HG02973 (cell line): ENCODE measurements around the gene HIPK2.

Experiments
- ATAC-seq: cut with Tn5 transposase; IDR thresholded peaks from one replicate; pipeline ENCODE4 v1.9.1; 2021; ENCODE audit warnings: moderate library complexity; ENCODE audit not compliant: unreplicated experiment

Gene HIPK2

DNA sequence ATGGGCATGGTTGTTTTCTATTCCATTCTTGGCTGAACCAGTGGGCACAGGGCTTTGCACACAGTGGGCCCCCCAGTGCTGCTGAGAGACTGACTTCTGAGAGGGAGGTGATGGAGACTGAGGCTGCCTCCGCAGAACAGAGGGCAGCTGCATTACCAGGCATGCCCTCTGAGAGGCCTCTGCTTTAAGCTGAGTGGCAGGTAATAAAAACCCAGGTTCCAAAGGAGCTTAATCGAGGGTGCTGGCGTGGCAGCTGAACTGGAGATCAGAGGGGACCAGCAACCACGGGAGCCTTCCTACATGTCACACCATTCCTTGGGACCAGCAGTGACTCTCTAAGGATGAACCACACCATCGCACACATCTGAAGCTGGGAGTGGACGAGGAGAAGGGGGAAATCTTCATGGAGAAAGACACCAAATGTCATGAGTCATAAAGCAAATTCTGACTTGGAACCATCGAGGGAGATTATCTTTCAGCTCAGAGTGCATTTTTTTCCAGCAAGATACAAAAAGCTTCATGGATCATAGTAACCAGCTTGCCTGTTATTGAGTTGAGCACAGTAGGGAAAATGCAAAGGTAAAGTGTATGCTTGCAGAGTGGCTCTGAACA, 24.6 kb downstream of the HIPK2 start:
- ATAC-seq, result no peak

DNA sequence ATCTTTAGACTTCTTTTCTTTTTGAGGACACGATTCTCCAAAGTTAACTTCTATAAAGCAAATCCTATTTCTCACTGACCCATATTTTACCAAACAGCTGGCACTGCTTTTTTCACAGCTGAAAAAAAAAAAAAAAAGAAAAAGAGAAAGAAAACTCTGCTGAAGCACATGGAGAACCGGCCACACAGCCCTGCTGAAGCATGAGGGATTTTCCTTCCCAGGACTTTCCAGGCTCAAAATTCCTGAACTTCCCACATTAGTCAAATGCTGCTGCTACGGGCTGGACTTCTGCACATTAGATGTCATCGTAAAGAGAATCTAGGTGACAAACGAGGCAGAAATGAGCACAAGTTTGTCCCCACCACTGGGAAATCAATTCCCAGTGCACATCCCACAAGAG, 25.2 kb downstream of the HIPK2 start:
- ATAC-seq, result no peak

DNA sequence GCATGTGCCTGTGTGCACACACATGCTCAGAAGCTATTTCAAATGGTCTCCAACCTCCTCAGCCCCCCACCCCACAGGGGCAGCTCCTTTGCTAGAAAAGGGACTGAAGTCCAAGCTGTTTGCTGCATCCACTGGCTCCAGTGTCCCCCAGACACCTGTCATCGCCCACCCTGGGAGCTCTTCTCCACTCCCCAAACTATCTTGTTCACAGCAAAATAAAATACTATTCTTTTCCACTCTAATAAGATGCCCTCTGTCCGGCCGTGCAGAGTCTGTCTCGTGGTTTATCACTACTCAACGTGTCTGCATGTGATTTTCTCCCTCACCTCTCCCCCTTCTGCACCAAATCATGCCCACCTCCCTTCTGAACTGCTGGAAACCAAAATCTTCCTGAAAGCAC, 25.6 kb downstream of the HIPK2 start:
- ATAC-seq, result no peak

DNA sequence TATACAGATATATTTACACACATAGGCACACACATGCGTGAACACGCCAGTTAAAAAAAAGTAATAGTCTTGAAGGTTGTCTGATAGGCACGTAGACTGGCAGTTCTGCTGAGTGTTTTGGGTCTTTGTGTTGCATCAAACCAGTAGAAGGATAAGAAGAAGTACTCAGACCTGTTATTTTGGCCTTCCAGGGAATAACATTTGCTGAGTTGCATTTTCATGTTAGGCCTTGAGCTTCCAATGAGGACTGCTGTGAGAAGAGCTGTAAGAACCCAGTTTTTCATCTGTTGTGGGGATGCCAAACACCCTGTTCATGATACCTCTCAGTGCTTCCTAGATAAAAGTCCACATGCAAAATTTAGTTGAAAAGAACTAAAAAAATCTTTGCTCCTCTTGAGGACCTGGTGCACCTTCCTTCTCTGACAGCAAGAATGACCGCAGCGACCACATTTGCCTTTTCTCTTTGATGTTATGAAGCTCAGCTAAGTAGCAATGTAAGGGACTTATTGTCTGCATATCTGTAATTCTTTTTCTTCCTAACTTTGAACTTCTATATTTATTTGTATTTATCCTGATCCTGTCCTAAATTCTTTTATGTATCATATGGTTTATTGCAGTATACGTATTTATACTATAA, 27.2 kb downstream of the HIPK2 start:
- ATAC-seq, result no peak

DNA sequence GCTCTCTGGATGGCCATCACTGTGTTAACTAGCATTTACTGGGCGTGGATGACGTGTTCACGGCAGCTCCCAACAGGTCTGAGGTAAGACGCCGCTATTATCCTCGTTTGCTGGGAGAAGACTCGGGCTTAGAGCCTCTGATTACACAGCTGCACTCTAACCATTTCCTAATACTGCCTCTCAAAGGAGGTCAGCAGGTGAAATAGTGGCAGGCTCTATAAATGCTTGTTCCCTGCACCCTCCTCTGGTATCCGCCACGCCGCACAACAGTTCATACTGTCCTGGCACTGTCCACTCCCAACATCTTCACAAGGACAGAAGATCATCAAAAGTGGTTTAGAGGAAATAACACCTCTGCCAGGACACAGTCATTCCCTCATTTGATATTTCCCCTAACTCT, 28.3 kb downstream of the HIPK2 start:
- ATAC-seq, result no peak

DNA sequence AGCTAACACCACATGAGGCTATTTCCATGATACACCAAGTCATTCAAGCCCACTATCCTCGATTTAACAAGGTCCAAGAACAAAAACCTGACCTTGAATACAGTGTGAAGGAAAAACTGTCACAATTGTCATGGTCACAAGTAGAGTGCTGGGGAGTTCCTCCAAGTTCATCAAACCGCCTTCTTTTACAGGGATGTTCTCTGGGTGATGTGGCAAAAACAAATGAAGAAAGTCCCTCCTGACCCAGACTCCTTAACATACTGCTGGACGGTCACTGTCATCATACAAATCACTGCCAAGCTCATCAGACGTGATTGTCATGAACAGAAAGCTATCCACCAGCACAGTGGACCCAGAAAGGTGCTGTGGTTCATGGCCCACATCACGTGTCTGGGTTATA, 28.9 kb downstream of the HIPK2 start:
- ATAC-seq, result no peak

DNA sequence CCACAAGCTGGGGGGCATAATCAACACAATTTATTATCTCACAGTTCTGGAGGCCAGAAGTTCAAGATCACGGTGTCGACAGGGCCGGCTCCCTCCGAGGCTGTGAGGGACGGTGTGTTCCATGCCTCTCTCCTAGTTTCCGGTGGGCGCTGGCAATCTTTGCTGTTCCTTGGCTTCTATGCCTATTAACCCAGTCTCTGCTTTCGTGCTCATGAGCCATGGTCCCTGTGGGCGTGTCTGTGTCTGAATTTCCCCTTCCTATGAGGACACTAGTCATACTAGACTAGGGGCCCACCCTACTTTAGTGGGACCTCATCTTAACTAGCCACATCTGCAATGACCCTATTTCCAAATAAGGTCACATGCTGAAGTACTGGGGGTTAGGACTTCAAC, 29.4 kb downstream of the HIPK2 start:
- ATAC-seq, result no peak

DNA sequence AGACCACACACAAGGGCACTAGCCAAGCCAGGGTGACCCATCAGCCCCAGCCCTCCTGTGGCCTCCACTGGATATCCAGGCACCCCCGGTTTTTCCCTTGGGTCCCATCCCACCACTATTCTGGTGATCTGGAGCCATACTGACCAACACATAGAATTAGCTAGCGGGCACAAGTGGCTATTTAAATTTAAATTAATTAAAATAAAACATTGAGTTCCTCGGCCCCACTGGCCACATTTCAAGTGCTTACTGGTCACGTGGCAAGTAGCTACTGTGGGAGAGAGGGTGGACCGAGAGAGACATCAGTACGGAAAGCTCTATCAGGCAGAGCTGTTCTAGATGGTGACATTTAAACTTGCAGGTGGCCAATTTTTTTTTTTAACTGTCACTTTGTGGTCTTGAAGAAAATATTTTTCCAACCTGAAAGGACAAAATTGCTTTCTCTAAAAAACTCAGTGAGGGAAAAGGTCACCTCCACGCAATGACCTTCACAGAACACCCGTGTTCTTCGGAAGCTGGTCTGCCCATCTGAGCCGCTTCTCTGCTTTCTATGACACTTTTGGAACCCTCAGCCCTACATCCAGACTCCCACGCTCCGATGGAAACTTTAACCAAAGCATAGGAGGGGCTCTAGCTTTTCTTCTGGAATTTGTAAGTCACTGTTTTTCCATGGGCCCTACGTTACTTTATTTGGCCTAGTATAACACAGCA, 30.0 kb downstream of the HIPK2 start:
- ATAC-seq, result no peak

DNA sequence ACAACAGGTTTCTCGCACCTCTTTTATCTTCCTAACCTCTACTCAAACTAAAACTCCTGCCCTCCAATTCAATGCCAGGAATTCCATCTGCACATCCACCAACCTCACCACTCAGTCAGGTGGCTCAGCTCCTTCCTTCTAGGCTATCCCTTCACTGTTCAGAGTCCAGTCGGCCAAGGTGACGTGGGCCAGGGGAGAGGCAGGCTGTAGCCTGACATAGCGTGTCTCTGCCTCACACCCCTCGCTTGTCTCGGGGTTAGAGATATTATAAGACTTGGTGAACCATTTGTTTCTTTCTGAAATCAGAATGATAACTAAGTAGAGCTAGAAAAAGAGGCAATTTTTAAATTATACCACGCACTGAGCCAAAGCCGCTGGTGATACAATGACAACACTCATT, 31.1 kb downstream of the HIPK2 start:
- no peak for ATAC-seq

DNA sequence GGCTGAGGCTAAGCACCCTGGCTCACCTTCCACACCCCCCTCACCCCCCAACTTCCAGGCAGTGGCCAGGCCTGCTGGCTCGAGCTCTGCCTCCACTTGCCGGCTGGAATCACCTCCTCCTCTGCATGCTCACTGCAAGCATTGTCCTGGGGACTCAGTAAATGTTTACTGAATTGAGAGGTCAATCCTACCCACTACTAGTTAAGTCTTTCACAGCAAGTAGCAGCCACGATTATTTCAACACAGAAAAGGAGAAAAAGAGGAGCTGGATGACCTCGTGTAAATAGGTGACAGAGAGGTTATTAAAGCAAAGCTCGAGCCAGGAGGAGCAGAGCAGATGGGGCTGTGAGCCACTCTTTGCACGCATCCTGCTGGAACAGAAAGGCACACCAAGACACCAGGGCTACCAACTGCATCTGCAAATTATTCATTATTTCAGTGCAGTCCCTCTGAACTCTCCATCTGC, 32.1 kb downstream of the HIPK2 start:
- ATAC-seq, result no peak

DNA sequence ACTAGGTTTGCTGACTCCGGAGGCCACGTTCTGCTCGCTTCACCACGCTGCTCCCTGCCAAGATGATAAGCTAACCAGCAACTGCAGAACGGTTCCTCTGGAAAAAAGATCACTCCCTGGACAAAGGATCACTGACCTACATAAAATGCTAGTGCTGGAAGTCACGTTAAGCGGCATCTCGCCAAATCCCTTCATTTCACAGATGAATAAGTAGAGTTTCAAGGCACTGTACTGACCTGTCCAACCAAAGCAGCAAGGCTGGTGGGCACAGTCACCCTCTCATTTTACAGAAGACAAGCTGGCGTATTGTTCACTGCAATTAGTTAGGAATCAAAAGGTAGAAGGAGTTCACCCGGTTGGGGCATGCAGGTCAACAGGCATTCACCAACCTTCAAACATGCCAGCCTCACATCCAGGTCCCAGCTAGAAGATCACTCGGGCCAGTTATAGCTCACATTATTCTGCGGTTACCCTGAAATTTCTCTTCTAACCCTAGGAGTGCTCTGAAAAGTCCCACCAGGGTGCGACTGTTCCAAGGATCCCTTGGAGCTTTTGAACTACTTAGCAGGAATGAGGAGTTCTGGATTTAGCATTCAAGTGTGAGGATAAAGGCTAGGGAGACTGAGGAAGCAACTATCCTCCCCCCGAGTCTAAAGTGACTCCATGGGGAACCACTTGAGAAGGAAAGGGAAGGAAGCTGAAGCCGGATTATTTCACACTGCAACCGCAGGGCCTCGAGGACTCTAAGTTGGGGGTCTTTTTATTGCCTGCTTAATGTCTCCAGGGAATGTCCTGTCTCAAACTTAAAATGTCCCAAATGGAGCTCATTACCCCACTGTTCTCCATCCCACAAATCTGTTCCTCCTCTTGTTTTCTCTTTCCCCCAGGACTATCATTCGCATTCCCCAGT, 32.8 kb downstream of the HIPK2 start:
- ATAC-seq, result no peak

DNA sequence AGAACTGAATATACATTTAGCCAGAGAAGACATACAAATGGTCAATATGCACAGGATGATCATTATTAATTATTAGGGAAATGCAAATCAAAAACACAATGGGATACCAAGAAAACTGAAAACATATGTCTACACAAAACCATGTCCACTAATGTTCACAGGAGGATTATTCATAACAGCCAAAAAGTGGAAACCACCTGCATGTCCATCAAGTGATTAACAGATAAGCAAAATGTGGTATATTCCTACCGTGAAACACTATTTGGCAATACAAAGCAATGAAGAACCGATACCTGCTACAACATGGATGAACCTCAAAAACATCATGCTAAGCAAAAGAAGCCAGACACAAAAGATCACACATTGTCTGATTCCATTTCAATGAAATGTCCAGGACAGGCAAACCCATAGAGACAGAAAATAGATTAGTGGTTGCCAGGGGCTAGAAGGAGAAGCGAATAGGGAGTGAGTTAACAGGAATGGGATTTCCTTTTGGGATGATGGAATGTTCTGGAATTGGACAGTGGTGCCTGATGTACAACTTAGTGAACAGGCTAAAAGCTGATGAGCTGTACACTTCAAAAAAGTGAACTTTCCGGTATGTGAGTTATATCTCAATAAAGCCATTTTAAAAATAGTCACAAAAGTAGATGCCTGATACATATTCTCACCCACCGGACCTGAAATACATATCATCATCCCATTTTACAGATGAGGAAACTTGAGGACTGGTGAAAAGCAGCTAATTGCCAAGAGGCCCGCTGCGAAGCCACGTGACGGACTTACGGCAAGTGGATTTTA, 33.6 kb downstream of the HIPK2 start:
- no peak for ATAC-seq

DNA sequence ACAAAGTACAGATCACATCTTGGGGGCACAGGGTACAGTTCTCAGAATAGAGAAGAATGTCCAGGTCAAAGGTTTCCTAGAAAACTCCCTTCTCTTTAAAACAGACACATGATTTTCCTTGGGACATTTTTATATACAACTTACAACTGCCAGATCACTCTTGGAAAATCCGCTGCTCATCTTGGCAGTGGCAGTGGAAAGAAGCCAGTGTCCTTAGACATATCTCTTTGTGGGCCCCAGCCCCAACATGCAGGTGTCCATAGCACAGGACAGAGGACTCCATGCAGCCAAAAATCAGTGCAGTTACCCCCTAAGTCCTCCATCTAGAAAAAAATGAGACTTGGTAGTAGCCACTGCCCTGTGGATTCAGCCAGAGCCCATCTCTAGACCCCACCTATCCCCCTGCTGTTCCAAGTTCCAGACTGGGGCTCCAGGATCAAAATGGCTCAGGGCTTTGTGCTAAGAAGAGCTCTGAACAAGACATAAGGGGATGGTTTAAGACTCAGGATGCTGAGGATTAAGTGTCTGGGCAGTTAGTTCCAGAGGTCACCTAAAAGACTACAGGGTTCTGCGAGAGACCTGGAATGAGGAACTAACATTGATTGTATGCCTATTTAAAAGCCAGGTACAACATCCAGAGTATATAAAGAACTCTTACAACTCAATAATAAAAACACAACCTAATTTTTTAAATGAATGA, 34.4 kb downstream of the HIPK2 start:
- no peak for ATAC-seq

DNA sequence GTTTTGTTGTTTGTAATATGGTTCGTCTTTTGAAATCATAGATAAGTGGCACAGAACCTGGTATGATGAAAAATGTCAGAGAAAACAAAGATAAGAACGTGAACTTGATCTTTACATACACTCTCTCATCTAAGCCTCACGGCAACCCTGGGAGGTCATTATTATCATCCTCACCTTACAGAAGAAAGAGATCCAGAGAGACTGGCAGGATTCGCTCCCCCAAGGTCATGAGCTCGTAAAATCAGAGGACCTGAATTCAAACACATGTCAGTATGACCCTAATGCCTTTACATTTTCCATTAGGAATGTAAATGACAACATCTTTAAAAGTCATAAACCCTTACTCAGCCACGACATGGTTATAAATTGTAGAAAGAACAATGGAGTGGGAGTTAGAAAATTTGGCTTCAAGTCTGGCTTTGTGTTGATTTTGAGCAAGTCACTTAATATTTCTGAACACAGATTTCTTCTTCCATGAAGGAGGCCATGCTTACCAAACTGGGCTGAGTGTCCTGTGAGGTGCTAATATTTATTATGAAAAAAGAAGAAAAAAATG, 35.9 kb downstream of the HIPK2 start:
- ATAC-seq, result no peak

DNA sequence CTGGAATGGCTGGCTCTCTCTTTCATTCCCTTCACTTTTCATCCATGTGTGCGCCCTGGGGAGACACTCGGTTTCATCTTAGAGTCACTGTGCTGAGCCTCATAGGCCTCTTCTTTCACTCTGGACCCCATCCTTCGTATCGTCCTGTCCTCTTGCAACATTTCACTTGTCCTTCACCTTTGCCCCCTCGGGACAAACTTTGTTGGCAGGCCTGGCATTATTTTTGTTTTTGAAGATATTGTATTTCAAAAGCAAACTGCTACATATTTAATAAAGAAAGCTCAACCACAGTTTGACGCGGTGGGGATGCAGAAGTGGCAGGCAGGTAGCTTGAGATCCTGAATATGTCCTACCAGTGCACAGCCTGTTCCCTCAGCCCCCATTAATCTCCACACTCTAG, 36.6 kb downstream of the HIPK2 start:
- no peak for ATAC-seq

DNA sequence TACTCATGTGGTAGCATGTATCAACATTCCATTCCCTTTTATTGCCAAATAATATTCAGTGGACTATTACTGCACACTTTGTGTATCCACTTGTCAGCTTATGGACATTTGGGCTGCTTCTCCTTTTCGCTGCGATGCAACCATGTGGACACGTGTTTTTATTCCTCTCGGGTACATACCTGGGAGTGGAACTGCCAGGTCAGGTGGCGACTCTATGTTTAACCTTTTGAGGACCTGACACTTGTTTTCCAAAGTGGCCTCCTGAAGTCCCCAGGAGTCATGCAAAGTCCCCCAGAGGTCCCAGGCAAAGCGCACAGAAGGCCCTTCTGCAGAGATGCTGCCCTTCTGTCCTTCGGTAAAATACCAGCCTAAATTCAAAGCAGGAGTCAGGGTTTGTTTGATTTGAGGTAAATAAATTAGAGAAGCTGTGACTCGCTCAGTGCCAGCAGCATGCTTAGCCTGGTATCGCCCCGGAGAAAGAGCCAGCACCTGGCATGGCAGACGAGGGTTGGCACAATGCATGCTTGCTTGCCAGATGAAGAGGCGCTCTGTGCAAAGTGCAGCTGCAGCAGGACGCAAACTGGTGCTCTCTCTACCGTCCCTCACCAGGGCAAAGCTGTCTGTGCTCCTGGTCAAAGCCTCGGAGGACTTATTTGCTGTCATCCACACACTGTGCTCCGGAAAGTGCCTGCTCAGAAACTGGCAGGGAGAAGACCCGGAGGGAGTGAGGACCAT, 37.8 kb downstream of the HIPK2 start:
- no peak for ATAC-seq

DNA sequence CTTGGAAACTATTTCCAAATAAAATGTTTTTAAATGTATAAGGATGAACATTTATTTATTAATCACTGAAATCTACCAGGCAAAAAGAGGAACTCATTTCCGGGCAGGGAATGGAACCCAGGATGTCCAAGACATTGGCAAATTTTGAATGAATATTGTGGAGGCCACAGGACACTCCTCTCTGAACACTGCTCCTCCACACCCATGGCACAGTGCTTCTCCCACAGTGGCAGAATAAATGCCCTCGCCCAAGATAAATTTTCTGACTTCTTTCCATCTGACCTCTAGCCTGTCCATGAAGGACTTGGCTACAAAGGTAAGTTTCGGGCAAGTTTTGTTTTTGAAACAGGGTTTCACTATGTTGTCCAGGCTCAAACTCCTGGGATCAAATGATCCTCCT, 39.0 kb downstream of the HIPK2 start:
- ATAC-seq, result no peak

DNA sequence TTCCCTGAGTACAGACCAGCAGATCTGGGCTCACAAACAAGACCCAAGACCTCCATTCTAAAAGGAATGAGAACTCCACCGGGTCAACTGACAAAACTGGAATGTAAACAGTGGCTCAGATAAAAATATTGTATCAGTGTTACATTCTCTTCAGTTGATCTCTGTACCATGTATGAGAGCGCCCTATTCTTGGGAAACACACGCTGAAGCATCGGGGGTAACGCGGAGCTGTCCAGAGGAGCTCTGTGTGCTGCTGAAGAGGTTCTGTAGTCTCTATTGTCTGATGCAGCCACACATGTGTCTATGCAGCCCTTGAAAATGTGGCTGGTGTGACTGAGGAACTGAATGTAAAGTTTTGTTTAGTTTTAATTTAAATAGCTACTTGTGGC, 39.7 kb downstream of the HIPK2 start:
- no peak for ATAC-seq
